ENCODE data around the gene KANSL1. TPM values are rescaled to one million over a fixed set of nuclear protein-coding genes. Genes with fewer than 3 reads are reported as not detected.

The KANSL1 gene
- total RNA-seq, 1 donor from 2014 or later, result 99.8 TPM

DNA sequence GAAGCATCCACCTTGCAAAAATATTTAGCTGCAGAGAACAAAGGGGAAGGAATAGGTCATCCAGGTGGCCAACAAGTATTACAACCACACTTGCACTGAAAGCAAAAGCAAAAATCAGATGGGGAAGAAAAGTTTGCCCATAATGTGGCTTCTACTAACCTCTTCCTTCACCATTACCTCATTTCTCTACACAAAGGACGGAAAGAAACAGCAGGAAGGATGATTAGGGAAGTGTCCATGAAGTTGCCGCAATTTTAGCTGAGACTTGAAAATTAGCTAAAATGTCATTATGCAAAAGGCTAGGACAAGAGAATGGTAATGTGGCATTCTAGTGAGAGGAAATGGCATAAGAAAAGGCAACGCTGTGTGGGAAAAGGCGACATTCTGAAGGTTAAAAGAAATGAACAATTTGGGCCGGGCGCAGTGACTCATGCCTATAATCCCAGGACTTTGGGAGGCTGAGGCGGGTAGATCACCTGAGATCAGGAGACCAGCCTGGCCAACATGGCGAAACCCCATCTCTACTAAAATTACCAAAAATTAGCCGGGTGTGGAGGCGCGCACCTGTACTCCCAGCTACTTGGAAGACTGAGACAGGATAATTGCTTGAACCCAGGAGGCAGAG is 13.7 kb downstream of the KANSL1 start:
- no peak overlapping the region for H3K9ac ChIP-seq (ENCODE audit: low read length)

DNA sequence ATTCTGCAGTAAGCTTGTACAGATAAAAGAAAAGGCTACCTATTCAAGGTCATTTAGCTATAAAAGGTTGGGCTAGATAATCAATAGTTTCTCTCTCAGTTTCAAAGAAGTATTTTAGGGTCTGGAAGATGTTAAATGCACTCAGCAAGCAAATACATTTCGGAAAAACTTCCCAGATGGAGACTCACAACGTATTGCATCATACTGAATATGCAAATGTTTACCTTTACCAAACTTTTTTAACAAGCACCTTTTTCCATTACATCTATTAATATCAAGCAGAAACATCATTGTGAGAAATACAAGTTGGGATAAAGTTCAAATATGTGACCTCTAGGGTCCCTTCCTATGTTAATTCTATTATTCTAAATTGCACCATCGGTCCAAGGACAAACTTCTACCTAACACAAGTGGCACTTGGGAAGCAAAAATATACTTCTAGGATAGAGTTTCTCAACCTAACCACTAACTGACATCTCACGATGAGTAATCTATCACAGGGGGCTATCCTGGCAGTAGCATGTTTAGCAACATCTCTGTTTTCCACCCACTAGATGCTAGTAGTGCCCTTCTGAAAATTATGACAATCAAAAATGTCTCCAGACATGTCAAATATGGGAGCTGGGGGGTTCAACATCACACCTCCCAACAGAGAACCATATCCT is 14.5 kb downstream of the KANSL1 start:
- FAIRE-seq (no peak), DNase-seq (ENCODE audit: low read depth) (peak; percentile 54)
- H3K4me2 ChIP-seq (ENCODE audit: low read length), result peak overlapping the region; percentile 11
- Mint-ChIP-seq H3K4me1 (ENCODE audit: low read depth, unreplicated experiment) (peaks cover 53% of the 10 kb centered on the region), H3K27me3 (ENCODE audit: low read depth, unreplicated experiment) (no peaks in the 10 kb centered on the region), H3K4me3 (ENCODE audit: unreplicated experiment) (no peak overlapping the region), H3K27ac (ENCODE audit: unreplicated experiment) (peak overlapping the region; percentile 21), H3K36me3 (ENCODE audit: low read depth, unreplicated experiment) (no peaks in the 10 kb centered on the region), H3K9me3 (ENCODE audit: unreplicated experiment) (no peaks in the 10 kb centered on the region)
- H3K36me3 ChIP-seq (ENCODE audit: insufficient read depth, low read length), result no peaks in the 10 kb centered on the region
- peaks cover 9% of the 10 kb centered on the region for H3K4me1 ChIP-seq (ENCODE audit: insufficient read depth, low read length)
- H2AFZ ChIP-seq (ENCODE audit: low read depth, low read length), result no peak overlapping the region
- H3K79me2 ChIP-seq (ENCODE audit: insufficient read depth, low read length), result peaks cover 100% of the 10 kb centered on the region
- TF ChIP-seq, protein P1, sequence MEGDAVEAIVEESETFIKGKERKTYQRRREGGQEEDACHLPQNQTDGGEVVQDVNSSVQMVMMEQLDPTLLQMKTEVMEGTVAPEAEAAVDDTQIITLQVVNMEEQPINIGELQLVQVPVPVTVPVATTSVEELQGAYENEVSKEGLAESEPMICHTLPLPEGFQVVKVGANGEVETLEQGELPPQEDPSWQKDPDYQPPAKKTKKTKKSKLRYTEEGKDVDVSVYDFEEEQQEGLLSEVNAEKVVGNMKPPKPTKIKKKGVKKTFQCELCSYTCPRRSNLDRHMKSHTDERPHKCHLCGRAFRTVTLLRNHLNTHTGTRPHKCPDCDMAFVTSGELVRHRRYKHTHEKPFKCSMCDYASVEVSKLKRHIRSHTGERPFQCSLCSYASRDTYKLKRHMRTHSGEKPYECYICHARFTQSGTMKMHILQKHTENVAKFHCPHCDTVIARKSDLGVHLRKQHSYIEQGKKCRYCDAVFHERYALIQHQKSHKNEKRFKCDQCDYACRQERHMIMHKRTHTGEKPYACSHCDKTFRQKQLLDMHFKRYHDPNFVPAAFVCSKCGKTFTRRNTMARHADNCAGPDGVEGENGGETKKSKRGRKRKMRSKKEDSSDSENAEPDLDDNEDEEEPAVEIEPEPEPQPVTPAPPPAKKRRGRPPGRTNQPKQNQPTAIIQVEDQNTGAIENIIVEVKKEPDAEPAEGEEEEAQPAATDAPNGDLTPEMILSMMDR (IDR thresholded peaks at IDR 0.05; ENCODE audit: insufficient read depth, low read depth, low read length), result no peak
- TF ChIP-seq EZH2 (IDR thresholded peaks at IDR 0.05; ENCODE audit: insufficient read depth, low read length), result no peak
- H4K20me1 ChIP-seq (ENCODE audit: insufficient read depth, low read length), result peaks cover 100% of the 10 kb centered on the region
- H3K9ac ChIP-seq (ENCODE audit: low read length), result no peak overlapping the region
- H3K27me3 ChIP-seq (ENCODE audit: insufficient read depth, low read length), result no peaks in the 10 kb centered on the region
- H3K4me3 ChIP-seq (ENCODE audit: insufficient read depth, low read depth, low read length), result no peak overlapping the region
- no peak overlapping the region for H3K27ac ChIP-seq (ENCODE audit: low read depth, low read length)
- H3K9me3 ChIP-seq (ENCODE audit: insufficient read depth, low read depth, low read length), result no peaks in the 10 kb centered on the region

More for the DNA sequence above, 13.7 kb downstream of the KANSL1 start:
- FAIRE-seq (no peak), DNase-seq (ENCODE audit: low read depth) (no peak)
- Mint-ChIP-seq H3K4me1 (ENCODE audit: low read depth, unreplicated experiment) (peaks cover 61% of the 10 kb centered on the region), H3K9me3 (ENCODE audit: unreplicated experiment) (no peaks in the 10 kb centered on the region), H3K27me3 (ENCODE audit: low read depth, unreplicated experiment) (no peaks in the 10 kb centered on the region), H3K27ac (ENCODE audit: unreplicated experiment) (peak overlapping the region; percentile 1), H3K36me3 (ENCODE audit: low read depth, unreplicated experiment) (no peaks in the 10 kb centered on the region), H3K4me3 (ENCODE audit: unreplicated experiment) (peak overlapping the region; percentile 3)
- no peaks in the 10 kb centered on the region for H3K36me3 ChIP-seq (ENCODE audit: insufficient read depth, low read length)
- TF ChIP-seq EZH2 (IDR thresholded peaks at IDR 0.05; ENCODE audit: insufficient read depth, low read length), result no peak
- TF ChIP-seq, protein P1 (IDR thresholded peaks at IDR 0.05; ENCODE audit: insufficient read depth, low read depth, low read length), result no peak
- H3K27me3 ChIP-seq (ENCODE audit: insufficient read depth, low read length), result no peaks in the 10 kb centered on the region
- H3K9me3 ChIP-seq (ENCODE audit: insufficient read depth, low read depth, low read length), result no peaks in the 10 kb centered on the region
- H3K4me1 ChIP-seq (ENCODE audit: insufficient read depth, low read length), result peaks cover 9% of the 10 kb centered on the region
- no peak overlapping the region for H2AFZ ChIP-seq (ENCODE audit: low read depth, low read length)
- H3K4me2 ChIP-seq (ENCODE audit: low read length), result peak overlapping the region; percentile 11
- peaks cover 100% of the 10 kb centered on the region for H4K20me1 ChIP-seq (ENCODE audit: insufficient read depth, low read length)
- H3K79me2 ChIP-seq (ENCODE audit: insufficient read depth, low read length), result peaks cover 100% of the 10 kb centered on the region
- no peak overlapping the region for H3K4me3 ChIP-seq (ENCODE audit: insufficient read depth, low read depth, low read length)
- H3K27ac ChIP-seq (ENCODE audit: low read depth, low read length), result no peak overlapping the region

DNA sequence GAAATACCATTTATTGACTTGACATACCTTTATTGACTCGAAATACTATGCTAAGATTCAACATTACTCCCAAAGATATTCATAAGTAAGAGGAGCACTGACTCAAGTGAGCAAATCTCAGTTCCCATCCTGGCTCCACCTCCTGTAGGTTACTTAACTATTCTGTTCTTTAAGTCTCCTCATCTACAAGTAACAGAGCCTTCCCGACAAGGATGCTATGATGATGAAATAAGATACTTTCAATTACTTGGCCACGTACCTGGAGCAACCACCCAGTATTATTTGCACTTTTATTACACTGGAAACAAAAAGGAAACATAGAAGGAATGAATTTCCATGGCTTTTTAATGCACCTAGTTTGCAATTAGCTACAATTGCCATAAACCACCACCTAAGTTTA is 16.3 kb downstream of the KANSL1 start:
- peaks cover 9% of the 10 kb centered on the region for H3K4me1 ChIP-seq (ENCODE audit: insufficient read depth, low read length)
- H2AFZ ChIP-seq (ENCODE audit: low read depth, low read length), result no peak overlapping the region
- H3K27me3 Mint-ChIP-seq (ENCODE audit: low read depth, unreplicated experiment), result no peaks in the 10 kb centered on the region
- no peaks in the 10 kb centered on the region for H3K36me3 ChIP-seq (ENCODE audit: insufficient read depth, low read length)
- H4K20me1 ChIP-seq (ENCODE audit: insufficient read depth, low read length), result peaks cover 100% of the 10 kb centered on the region
- no peak overlapping the region for H3K9ac ChIP-seq (ENCODE audit: low read length)
- no peak overlapping the region for H3K4me2 ChIP-seq (ENCODE audit: low read length)
- DNase-seq (ENCODE audit: low read depth) (no peak), FAIRE-seq (no peak)
- no peaks in the 10 kb centered on the region for H3K9me3 Mint-ChIP-seq (ENCODE audit: unreplicated experiment)
- no peaks in the 10 kb centered on the region for H3K27me3 ChIP-seq (ENCODE audit: insufficient read depth, low read length)
- H3K27ac Mint-ChIP-seq (ENCODE audit: unreplicated experiment), result no peak overlapping the region
- no peak overlapping the region for H3K4me3 ChIP-seq (ENCODE audit: insufficient read depth, low read depth, low read length)
- no peak overlapping the region for H3K4me3 Mint-ChIP-seq (ENCODE audit: unreplicated experiment)
- peaks cover 53% of the 10 kb centered on the region for H3K4me1 Mint-ChIP-seq (ENCODE audit: low read depth, unreplicated experiment)
- H3K9me3 ChIP-seq (ENCODE audit: insufficient read depth, low read depth, low read length), result no peaks in the 10 kb centered on the region
- peaks cover 3% of the 10 kb centered on the region for H3K36me3 Mint-ChIP-seq (ENCODE audit: low read depth, unreplicated experiment)
- TF ChIP-seq EZH2 (IDR thresholded peaks at IDR 0.05; ENCODE audit: insufficient read depth, low read length), result no peak
- TF ChIP-seq, protein P1 (IDR thresholded peaks at IDR 0.05; ENCODE audit: insufficient read depth, low read depth, low read length), result no peak
- H3K27ac ChIP-seq (ENCODE audit: low read depth, low read length), result no peak overlapping the region
- peaks cover 100% of the 10 kb centered on the region for H3K79me2 ChIP-seq (ENCODE audit: insufficient read depth, low read length)
